ENCODE measurements around the gene MAP2K3. TPM values are rescaled to one million over a fixed set of nuclear protein-coding genes. Genes with fewer than 3 reads are reported as not detected.

Gene MAP2K3
- total RNA-seq, 1 experiment from 2014 or later = 50.9 TPM

- no peak for DNase-seq
- Mint-ChIP-seq H3K4me1 (ENCODE audit: low read depth, unreplicated experiment) (no peaks in the 10 kb centered on the region), H3K9me3 (ENCODE audit: unreplicated experiment) (no peaks in the 10 kb centered on the region), H3K27me3 (ENCODE audit: insufficient read depth, unreplicated experiment) (no peaks in the 10 kb centered on the region), H3K4me3 (ENCODE audit: unreplicated experiment) (no peak overlapping the region), H3K36me3 (ENCODE audit: insufficient read depth, unreplicated experiment) (peaks cover 5% of the 10 kb centered on the region), H3K27ac (ENCODE audit: unreplicated experiment) (no peak overlapping the region)
- intact Hi-C loops (cut with micrococcal nuclease; ENCODE audit: unreplicated experiment) = no loop called here
- no peaks in the 10 kb centered on the region for H3K4me1 ChIP-seq
- POLR2A ChIA-PET = no interaction called here
- CTCF ChIA-PET = interaction anchor here (0.7 kb wide), 1 partner anchor 20 kb away, joined by 3 read pairs; no protein-coding TSS in a partner anchor
- BruUV-seq (replicated peaks) = no TSS peak
- no peaks in the 10 kb centered on the region for H3K27me3 ChIP-seq (replicated peaks; ENCODE audit: control insufficient read depth, insufficient read depth, low read length)
- no peak for TF ChIP-seq CTCF (IDR thresholded peaks at IDR 0.05; ENCODE audit: insufficient read depth in 1 of 2, low read depth in 1 of 2, low read length in 1 of 2, severe bottlenecking in 1 of 2, unreplicated experiment in 1 of 2)
- H3K9me3 ChIP-seq = no peaks in the 10 kb centered on the region
- H3K4me3 ChIP-seq (ENCODE audit: low read depth, low read length) = no peak overlapping the region
- H3K36me3 ChIP-seq (ENCODE audit: control insufficient read depth, insufficient read depth, low read length) = peaks cover 1% of the 10 kb centered on the region; the same call in 1 of the 2 replicates
Observed at GRCh38 chr17:21295036-21295952, 10.8 kb downstream of the MAP2K3 start.

- Histone ChIP-seq H3K27me3 (replicated peaks; ENCODE audit: control insufficient read depth, insufficient read depth, low read length) (no peaks in the 10 kb centered on the region), H3K4me1 (no peaks in the 10 kb centered on the region), H3K9me3 (no peaks in the 10 kb centered on the region), H3K36me3 (ENCODE audit: control insufficient read depth, insufficient read depth, low read length) (peaks cover 3% of the 10 kb centered on the region; the same call in 1 of the 2 replicates), H3K4me3 (ENCODE audit: low read depth, low read length) (no peak overlapping the region)
- POLR2A ChIA-PET = no interaction called here
- TF ChIP-seq CTCF (IDR thresholded peaks at IDR 0.05; ENCODE audit: insufficient read depth in 1 of 2, low read depth in 1 of 2, low read length in 1 of 2, severe bottlenecking in 1 of 2, unreplicated experiment in 1 of 2) = no peak
- H3K36me3 Mint-ChIP-seq (ENCODE audit: insufficient read depth, unreplicated experiment) = peaks cover 14% of the 10 kb centered on the region
- no peak overlapping the region for H3K27ac Mint-ChIP-seq (ENCODE audit: unreplicated experiment)
- intact Hi-C loops (cut with micrococcal nuclease; ENCODE audit: unreplicated experiment) = no loop called here
- CTCF ChIA-PET = interaction anchor here (0.7 kb wide), 2 partner anchors 19 to 215 kb away, joined by 3 read pairs; no protein-coding TSS in a partner anchor
- no peak for DNase-seq
- BruUV-seq (replicated peaks) = no TSS peak
- no peaks in the 10 kb centered on the region for H3K9me3 Mint-ChIP-seq (ENCODE audit: unreplicated experiment)
- no peak overlapping the region for H3K4me3 Mint-ChIP-seq (ENCODE audit: unreplicated experiment)
- no peaks in the 10 kb centered on the region for H3K4me1 Mint-ChIP-seq (ENCODE audit: low read depth, unreplicated experiment)
- no peaks in the 10 kb centered on the region for H3K27me3 Mint-ChIP-seq (ENCODE audit: insufficient read depth, unreplicated experiment)
Observed at GRCh38 chr17:21296097-21297025, 11.8 kb downstream of the MAP2K3 start.

- ChIA-PET POLR2A (no interaction called here), CTCF (no interaction called here)
- H3K36me3 Mint-ChIP-seq (ENCODE audit: insufficient read depth, unreplicated experiment) = peaks cover 20% of the 10 kb centered on the region
- H3K27me3 Mint-ChIP-seq (ENCODE audit: insufficient read depth, unreplicated experiment) = no peaks in the 10 kb centered on the region
- Histone ChIP-seq H3K36me3 (ENCODE audit: control insufficient read depth, insufficient read depth, low read length) (peaks cover 3% of the 10 kb centered on the region; the same call in 1 of the 2 replicates), H3K9me3 (no peaks in the 10 kb centered on the region), H3K4me3 (ENCODE audit: low read depth, low read length) (no peak overlapping the region), H3K4me1 (no peaks in the 10 kb centered on the region), H3K27me3 (replicated peaks; ENCODE audit: control insufficient read depth, insufficient read depth, low read length) (no peaks in the 10 kb centered on the region)
- no peaks in the 10 kb centered on the region for H3K4me1 Mint-ChIP-seq (ENCODE audit: low read depth, unreplicated experiment)
- no peak for TF ChIP-seq CTCF (IDR thresholded peaks at IDR 0.05; ENCODE audit: insufficient read depth in 1 of 2, low read depth in 1 of 2, low read length in 1 of 2, severe bottlenecking in 1 of 2, unreplicated experiment in 1 of 2)
- DNase-seq = no peak
- no TSS peak for BruUV-seq (replicated peaks)
- H3K9me3 Mint-ChIP-seq (ENCODE audit: unreplicated experiment) = no peaks in the 10 kb centered on the region
- intact Hi-C loops (cut with micrococcal nuclease; ENCODE audit: unreplicated experiment) = no loop called here
- no peak overlapping the region for H3K4me3 Mint-ChIP-seq (ENCODE audit: unreplicated experiment)
- H3K27ac Mint-ChIP-seq (ENCODE audit: unreplicated experiment) = no peak overlapping the region
Observed at GRCh38 chr17:21297026-21297520, 12.6 kb downstream of the MAP2K3 start.
